ENCODE data around the gene ING3. TPM values are rescaled to one million over a fixed set of nuclear protein-coding genes. Genes with fewer than 3 reads are reported as not detected.

Gene ING3
- total and polyA plus RNA-seq, 11 donors = 5.4 to 16.0 (median 12.5) TPM

DNA sequence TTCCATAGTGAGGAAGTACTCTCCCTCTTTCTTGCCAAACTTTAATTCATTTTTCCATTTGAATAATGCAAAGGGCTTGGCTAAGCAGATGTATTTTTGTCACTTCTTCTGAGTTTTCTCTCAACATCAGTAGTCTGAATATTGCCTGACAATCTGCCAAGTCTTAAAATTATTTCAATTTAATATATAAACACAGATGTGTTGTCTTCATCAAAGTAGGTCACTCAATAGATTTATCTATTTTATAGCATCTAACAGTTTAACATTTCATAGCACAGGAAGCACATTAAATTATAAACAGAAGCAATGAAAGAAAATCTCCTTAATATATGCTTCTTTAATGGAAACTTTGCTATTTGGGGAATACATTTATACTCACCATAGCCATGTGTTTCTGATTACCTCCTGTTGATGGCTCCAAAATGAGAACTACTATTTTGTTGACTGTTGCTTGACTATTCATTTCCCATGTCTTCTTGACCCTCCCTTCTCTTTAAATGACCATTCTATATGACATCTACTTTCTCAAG lies 42.5 kb downstream of the ING3 start:
- peak overlapping the region in 8 of 12 donors; percentile 54 to 70 (median 65) for H3K4me3 ChIP-seq
- intact Hi-C loops (cut with DNase I) = no loop called here
- no peak for ATAC-seq

DNA sequence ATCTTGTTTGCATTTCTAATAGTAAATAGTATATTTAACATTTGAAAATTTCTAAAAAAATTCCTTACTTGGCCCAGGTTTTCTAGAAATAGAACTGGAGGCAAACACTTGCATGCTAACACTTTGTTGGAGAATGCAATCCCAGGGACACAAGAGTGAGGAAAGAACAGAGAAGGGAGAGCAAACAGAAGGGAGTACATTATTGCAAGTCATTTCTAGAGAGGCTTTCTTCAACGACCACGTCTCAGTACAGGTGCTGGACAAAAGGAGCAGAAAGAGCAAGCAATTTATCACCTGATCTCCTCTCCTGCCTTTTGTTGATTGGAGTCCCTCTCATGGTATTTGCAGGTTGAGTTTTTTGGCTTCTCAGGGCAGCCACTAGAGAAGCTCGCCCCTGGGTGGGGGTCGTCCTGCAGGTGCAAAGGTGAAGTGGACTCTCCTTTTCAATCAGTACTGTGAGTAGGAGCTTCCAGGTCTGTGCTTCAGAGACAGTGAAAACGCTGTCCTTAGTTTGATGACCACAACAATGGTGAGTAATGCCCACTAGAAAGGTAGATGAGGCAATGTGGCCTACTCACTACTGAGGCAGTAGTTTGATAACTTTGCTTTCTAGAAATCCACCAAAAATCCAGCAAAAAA lies 43.1 kb downstream of the ING3 start:
- Histone ChIP-seq H3K9me3 (no peaks in the 10 kb centered on the region), H3K4me1 (peaks cover 0 to 90% (median 43%) of the 10 kb centered on the region in 12 donors), H3K36me3 (no peaks in the 10 kb centered on the region), H3K27me3 (peaks cover 0 to 3% (median 0%) of the 10 kb centered on the region in 9 donors), H3K27ac (peak overlapping the region in 3 of 12 donors; percentile 20 to 93 (median 21)), H3K4me3 (peak overlapping the region in 6 of 12 donors; percentile 2 to 70 (median 65))
- ATAC-seq (no peak), DNase-seq (no peak)
- 84 to 91% (median 87%) methylated on average over 5 of the region's 5 CpGs for WGBS, 4 donors
- intact Hi-C loops (cut with DNase I) = no loop called here
- TF ChIP-seq, protein P1, sequence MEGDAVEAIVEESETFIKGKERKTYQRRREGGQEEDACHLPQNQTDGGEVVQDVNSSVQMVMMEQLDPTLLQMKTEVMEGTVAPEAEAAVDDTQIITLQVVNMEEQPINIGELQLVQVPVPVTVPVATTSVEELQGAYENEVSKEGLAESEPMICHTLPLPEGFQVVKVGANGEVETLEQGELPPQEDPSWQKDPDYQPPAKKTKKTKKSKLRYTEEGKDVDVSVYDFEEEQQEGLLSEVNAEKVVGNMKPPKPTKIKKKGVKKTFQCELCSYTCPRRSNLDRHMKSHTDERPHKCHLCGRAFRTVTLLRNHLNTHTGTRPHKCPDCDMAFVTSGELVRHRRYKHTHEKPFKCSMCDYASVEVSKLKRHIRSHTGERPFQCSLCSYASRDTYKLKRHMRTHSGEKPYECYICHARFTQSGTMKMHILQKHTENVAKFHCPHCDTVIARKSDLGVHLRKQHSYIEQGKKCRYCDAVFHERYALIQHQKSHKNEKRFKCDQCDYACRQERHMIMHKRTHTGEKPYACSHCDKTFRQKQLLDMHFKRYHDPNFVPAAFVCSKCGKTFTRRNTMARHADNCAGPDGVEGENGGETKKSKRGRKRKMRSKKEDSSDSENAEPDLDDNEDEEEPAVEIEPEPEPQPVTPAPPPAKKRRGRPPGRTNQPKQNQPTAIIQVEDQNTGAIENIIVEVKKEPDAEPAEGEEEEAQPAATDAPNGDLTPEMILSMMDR (IDR thresholded peaks at IDR 0.05) = no peak
- TF ChIP-seq POLR2A (IDR thresholded peaks at IDR 0.05) = no peak

More for the DNA sequence above, 42.5 kb downstream of the ING3 start:
- Histone ChIP-seq H3K27me3 (peaks cover 0 to 3% (median 0%) of the 10 kb centered on the region in 9 donors), H3K9me3 (no peaks in the 10 kb centered on the region), H3K36me3 (no peaks in the 10 kb centered on the region), H3K27ac (peak overlapping the region in 5 of 12 donors; percentile 21 to 96 (median 93)), H3K4me1 (peaks cover 0 to 90% (median 38%) of the 10 kb centered on the region in 12 donors)
- no peak for DNase-seq
- TF ChIP-seq POLR2A (IDR thresholded peaks at IDR 0.05) = no peak
- TF ChIP-seq, protein P1 (IDR thresholded peaks at IDR 0.05) = no peak

DNA sequence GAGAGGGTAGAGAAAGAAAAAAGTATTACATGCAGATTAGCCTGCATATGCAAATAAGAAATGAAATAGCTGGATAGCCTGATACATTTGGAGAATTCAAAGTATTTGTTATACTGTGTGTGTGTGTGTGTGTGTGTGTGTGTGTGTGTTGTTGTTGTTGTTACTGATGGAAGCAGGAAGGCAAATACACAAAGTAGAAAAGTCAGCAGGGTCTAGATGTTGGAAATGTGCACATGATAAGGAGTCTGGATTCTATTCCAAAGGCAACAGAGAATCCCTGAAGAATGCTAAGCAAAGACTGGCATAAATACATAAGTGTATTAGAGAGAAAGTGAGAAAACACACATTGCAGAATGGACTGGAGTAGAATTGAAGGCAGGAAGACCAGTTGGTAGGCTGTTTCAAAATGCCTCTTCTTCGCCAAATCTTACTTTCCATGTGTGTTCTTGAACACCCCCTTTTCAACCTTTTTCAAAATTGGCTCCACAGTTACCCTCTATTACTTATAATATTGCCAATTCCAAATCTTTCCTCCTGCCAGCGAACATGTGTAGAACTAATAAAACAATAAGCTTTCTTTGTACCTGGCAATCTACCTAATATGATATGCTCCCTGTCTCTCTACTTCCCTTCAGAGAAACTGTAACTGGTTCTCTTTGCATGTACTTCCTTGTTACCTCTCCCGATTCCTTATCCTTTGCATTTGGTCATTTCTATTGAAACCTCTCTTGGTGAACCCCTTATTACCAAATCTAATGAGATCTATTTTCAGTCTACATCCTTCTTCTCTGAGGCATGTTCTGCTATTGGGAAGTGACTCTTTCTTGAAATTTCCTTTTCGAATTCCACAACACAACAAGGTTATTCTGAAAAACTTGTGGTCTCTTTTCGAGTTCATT lies 44.2 kb downstream of the ING3 start:
- Histone ChIP-seq H3K27me3 (peaks cover 0 to under 1% (median 0%) of the 10 kb centered on the region in 9 donors), H3K27ac (peak overlapping the region in 3 of 12 donors; percentile 2 to 93 (median 16)), H3K4me3 (no peak overlapping the region), H3K9me3 (no peaks in the 10 kb centered on the region), H3K36me3 (no peaks in the 10 kb centered on the region), H3K4me1 (peaks cover 0 to 93% (median 50%) of the 10 kb centered on the region in 12 donors)
- DNase-seq (no peak), ATAC-seq (no peak)
- intact Hi-C loops (cut with DNase I) = loop anchor here in 1 of 10 donors (5.0 kb wide), 1 partner anchor 48 kb away; no protein-coding TSS in a partner anchor
- TF ChIP-seq, protein P1 (IDR thresholded peaks at IDR 0.05) = no peak
- no peak for TF ChIP-seq POLR2A (IDR thresholded peaks at IDR 0.05)
- WGBS, 4 donors = 72 to 78% (median 76%) methylated on average over 5 of the region's 5 CpGs

Data from heart left ventricle (tissue), 16 donors.